Measurements from ENCODE around the gene AFF4.

- no peak for TF ChIP-seq CTCF (IDR thresholded peaks at IDR 0.05)
- no peak for TF ChIP-seq EP300 (IDR thresholded peaks at IDR 0.05)
- no peak for TF ChIP-seq POLR2A (IDR thresholded peaks at IDR 0.05)
Observed at GRCh38 chr5:132865668-132866341, 97.6 kb downstream of the AFF4 start.

Data from gastroesophageal sphincter (tissue), 3 donors.